GM12864 (cell line): Measurements from ENCODE around the gene FAM210B.

ENCODE experiments used
- DNase-seq: peaks from one replicate; pipeline ENCODE4 v3.0.0-alpha.2; 2011; ENCODE audit warnings: low read depth
- H3K4me3 ChIP-seq: 2 replicates; pipeline ENCODE4 v1.5.1; 2011; ENCODE audit warnings: mild to moderate bottlenecking, low read depth, low read length, control low read depth
- CTCF ChIP-seq: IDR thresholded peaks from 2 replicates; pipeline ENCODE4 v1.5.1; 2011; ENCODE audit warnings: low read depth, mild to moderate bottlenecking, moderate library complexity, low read length, control low read depth, inconsistent platforms; ENCODE audit errors: missing control alignments

The FAM210B gene

GRCh38 chr20:56371977-56372376, 13.2 kb downstream of the FAM210B start:
- DNase-seq: no peak

GRCh38 chr20:56372850-56373249, 14.1 kb downstream of the FAM210B start:
- no peak overlapping the region for H3K4me3 ChIP-seq
- TF ChIP-seq CTCF: no peak
- DNase-seq: no peak

More at GRCh38 chr20:56371977-56372376, 13.2 kb downstream of the FAM210B start:
- H3K4me3 ChIP-seq: no peak overlapping the region
- TF ChIP-seq CTCF: no peak

- TF ChIP-seq CTCF: no peak
- H3K4me3 ChIP-seq: no peak overlapping the region
- no peak for DNase-seq
These were observed 15.2 kb downstream of the FAM210B start for GRCh38 chr20:56373942-56374341.

- no peak overlapping the region for H3K4me3 ChIP-seq
- no peak for TF ChIP-seq CTCF
- DNase-seq: no peak
These were observed 17.6 kb downstream of the FAM210B start for GRCh38 chr20:56376331-56376730.

- H3K4me3 ChIP-seq: no peak overlapping the region
- no peak for DNase-seq
- TF ChIP-seq CTCF: no peak
These were observed 19.6 kb downstream of the FAM210B start for GRCh38 chr20:56378386-56378785.

- TF ChIP-seq CTCF: no peak
- no peak for DNase-seq
- no peak overlapping the region for H3K4me3 ChIP-seq
These were observed 21.6 kb downstream of the FAM210B start for GRCh38 chr20:56380375-56380774.

- no peak for TF ChIP-seq CTCF
- no peak for DNase-seq
- H3K4me3 ChIP-seq: no peak overlapping the region
These were observed 22.7 kb downstream of the FAM210B start for GRCh38 chr20:56381501-56381900.
